Progenitor cell of endocrine pancreas (in vitro differentiated cells): ENCODE results near the gene ZXDC. TPM values are rescaled to one million over a fixed set of nuclear protein-coding genes. Genes with fewer than 3 reads are reported as not detected.

Source experiments
- DNase-seq: peaks from one replicate; pipeline ENCODE4 v3.0.0; 2021; ENCODE audit warnings: low spot score; ENCODE audit not compliant: unreplicated experiment
- H3K27ac Mint-ChIP-seq: 2 replicates; pipeline ENCODE4 v1.8.0; 2021; ENCODE audit warnings: mild to moderate bottlenecking, moderate library complexity, mixed read lengths
- H3K27me3 Mint-ChIP-seq: 2 replicates; pipeline ENCODE4 v1.8.0; 2021; ENCODE audit warnings: mixed read lengths
- H3K36me3 Mint-ChIP-seq: 2 replicates; pipeline ENCODE4 v1.8.0; 2022; ENCODE audit warnings: mixed read lengths; ENCODE audit not compliant: insufficient read depth
- H3K4me1 Mint-ChIP-seq: 2 replicates; pipeline ENCODE4 v1.8.0; 2021; ENCODE audit warnings: low read depth, mixed read lengths
- H3K4me3 Mint-ChIP-seq: 2 replicates; pipeline ENCODE4 v1.8.0; 2021; ENCODE audit warnings: low read depth, mild to moderate bottlenecking, moderate library complexity, mixed read lengths
- H3K9me3 Mint-ChIP-seq: 2 replicates; pipeline ENCODE4 v1.8.0; 2021; ENCODE audit warnings: low read depth, mixed read lengths
- CTCF ChIP-seq: fragments of 200-600 bp; sonication (generic); IDR thresholded peaks from one replicate; pipeline ENCODE4 v1.5.0; 2021; ENCODE audit warnings: antibody characterized with exemption, mild to moderate bottlenecking; ENCODE audit not compliant: unreplicated experiment
- long read RNA-seq: library from polyadenylated mRNA; unstranded; transcript quantifications from one replicate; pipeline ENCODE4 v2.0.0, GENCODE V29; 2020
- total RNA-seq: library from RNA; stranded (reverse); gene quantifications from 2 replicates; pipeline ENCODE4 v1.2.1, GENCODE V29; 2021

ZXDC gene
- total RNA-seq = 40.0 and 40.5 TPM in 2 replicates
- long read RNA-seq, partial matches to known transcripts = 5 of 26 reads
- long read RNA-seq, other reads (novel, unspliced or antisense) = 20 of 26 reads

GRCh38 chr3:126475413-126476114, at the start of gene ZXDC:
ZXDC (minus strand) TSS chr3:126475891; CDS start chr3:126475865, 26 bp downstream.
- Mint-ChIP-seq H3K27ac (peak within 1 kb of the TSS; percentile 94), H3K4me3 (peak within 1 kb of the TSS; percentile 85), H3K9me3 (no peaks in the 10 kb centered on the region), H3K4me1 (peaks cover 32% of the 10 kb centered on the region), H3K36me3 (peaks cover 12% of the 10 kb centered on the region), H3K27me3 (peaks cover 6% of the 10 kb centered on the region)
- peak; percentile 92 for DNase-seq
- peak; percentile 49 for TF ChIP-seq CTCF

- H3K4me1 Mint-ChIP-seq = peaks cover 7% of the 10 kb centered on the region
- no peaks in the 10 kb centered on the region for H3K9me3 Mint-ChIP-seq
- peaks cover 48% of the 10 kb centered on the region for H3K27me3 Mint-ChIP-seq
- no peak for TF ChIP-seq CTCF
- H3K27ac Mint-ChIP-seq = no peak overlapping the region
- no peaks in the 10 kb centered on the region for H3K36me3 Mint-ChIP-seq
- no peak for DNase-seq
- peak overlapping the region; percentile 66 for H3K4me3 Mint-ChIP-seq
Measured at GRCh38 chr3:126525091-126525852, 49.6 kb upstream of the ZXDC start.

GRCh38 chr3:126524429-126524988, 48.8 kb upstream of the ZXDC start:
- peaks cover 7% of the 10 kb centered on the region for H3K4me1 Mint-ChIP-seq
- no peaks in the 10 kb centered on the region for H3K36me3 Mint-ChIP-seq
- peak overlapping the region; percentile 66 for H3K4me3 Mint-ChIP-seq
- no peak for TF ChIP-seq CTCF
- H3K27me3 Mint-ChIP-seq = peaks cover 48% of the 10 kb centered on the region
- no peaks in the 10 kb centered on the region for H3K9me3 Mint-ChIP-seq
- peak; percentile 43 for DNase-seq
- no peak overlapping the region for H3K27ac Mint-ChIP-seq

- no peak for TF ChIP-seq CTCF
- Mint-ChIP-seq H3K27ac (peak within 1 kb of the TSS; percentile 64), H3K4me3 (peak within 1 kb of the TSS; percentile 66), H3K27me3 (peaks cover 48% of the 10 kb centered on the region), H3K36me3 (no peaks in the 10 kb centered on the region), H3K9me3 (no peaks in the 10 kb centered on the region), H3K4me1 (peaks cover 4% of the 10 kb centered on the region)
- DNase-seq = no peak
Measured at GRCh38 chr3:126523745-126524428, 48.2 kb upstream of the ZXDC start, which contains the start of gene CHST13. CHST13 (plus strand) TSS chr3:126524155; CDS start chr3:126524333, 178 bp downstream.

GRCh38 chr3:126522363-126522788, 46.7 kb upstream of the ZXDC start:
- peaks cover 38% of the 10 kb centered on the region for H3K27me3 Mint-ChIP-seq
- H3K4me3 Mint-ChIP-seq = no peak overlapping the region
- TF ChIP-seq CTCF = peak; percentile 92
- H3K9me3 Mint-ChIP-seq = no peaks in the 10 kb centered on the region
- no peaks in the 10 kb centered on the region for H3K4me1 Mint-ChIP-seq
- peak; percentile 63 for DNase-seq
- H3K27ac Mint-ChIP-seq = no peak overlapping the region
- H3K36me3 Mint-ChIP-seq = no peaks in the 10 kb centered on the region
